Transverse colon (tissue), 4 donors: ENCODE data around the gene ZNF830. TPM values are rescaled to one million over a fixed set of nuclear protein-coding genes. Genes with fewer than 3 reads are reported as not detected.

Source experiments
- DNase-seq: peaks from one replicate; pipeline ENCODE4 v3.0.0-alpha.2; 2019
- H3K27ac ChIP-seq, 4 donors: fragments of 200-600 bp; sonication (generic); 2 replicates each; pipeline ENCODE4 v1.5.1; 2016 to 2018; ENCODE audit warnings: inconsistent platforms in 4 of 4
- H3K27me3 ChIP-seq: fragments of 200-600 bp; sonication (generic); 2 replicates; pipeline ENCODE4 v1.5.1; 2017; ENCODE audit warnings: inconsistent platforms
- H3K36me3 ChIP-seq, 4 donors: fragments of 200-600 bp; sonication (generic); 2 replicates each; pipeline ENCODE4 v1.5.1; 2017 to 2019; ENCODE audit warnings: inconsistent platforms in 4 of 4
- H3K4me1 ChIP-seq, 4 donors: fragments of 200-600 bp; sonication (generic); 2 replicates each; pipeline ENCODE4 v1.5.1; 2017 to 2020; ENCODE audit warnings: inconsistent platforms in 4 of 4
- H3K4me3 ChIP-seq, 4 donors: fragments of 200-600 bp; sonication (generic); 1 replicate in 1 of 4; 2 replicates in 3 of 4; pipeline versions ENCODE4 v1.5.1 to v1.6.1; 2017 to 2019; ENCODE audit warnings: inconsistent platforms in 4 of 4
- H3K9me3 ChIP-seq, 2 donors: fragments of 200-600 bp; sonication (generic); 2 replicates each; pipeline ENCODE4 v1.5.1; 2017 to 2019; ENCODE audit warnings: inconsistent platforms in 2 of 2
- CTCF ChIP-seq, 5 experiments: fragments of 200-600 bp in 3 of 5; fragments of 450-650 bp in 2 of 5; sonication (generic) in 3 of 5; IDR thresholded peaks; 1 replicate in 2 of 5; 2 replicates in 3 of 5; pipeline ENCODE4 v1.5.1; 2016 to 2017; ENCODE audit warnings: antibody characterized with exemption in 5 of 5, inconsistent platforms in 3 of 5, mild to moderate bottlenecking in 2 of 5, moderate library complexity in 1 of 5
- EP300 ChIP-seq: sonication (generic); formaldehyde crosslinking; IDR thresholded peaks from one replicate; pipeline ENCODE4 v1.6.1; 2017; ENCODE audit warnings: antibody characterized with exemption, low read depth
- POLR2A ChIP-seq: fragments of 450-650 bp; IDR thresholded peaks from one replicate; pipeline ENCODE4 v1.6.1; 2016; ENCODE audit warnings: antibody characterized with exemption, mild to moderate bottlenecking, moderate library complexity
- POLR2AphosphoS5 ChIP-seq, 3 donors: sonication (generic); formaldehyde crosslinking; IDR thresholded peaks; one replicate each; pipeline ENCODE4 v1.6.1; 2016; ENCODE audit warnings: antibody characterized with exemption in 3 of 3
- WGBS, 2 donors: methylation state at CpG; one replicate each; pipeline ENCODE4 v1.1.5; 2018; ENCODE audit warnings: low coverage in 1 of 2; 5-methylcytosine and 5-hydroxymethylcytosine counted together
- in situ Hi-C, 4 donors: fragments of 200-750 bp; cut with MboI; loops; one replicate each; pipeline versions ENCODE4 v1.15.0 to v1.15.1; 2017; ENCODE audit warnings: low sequenced_read_pairs in 3 of 4, low pct_ligation_motif_present in 1 of 4, low pct_unique_long_range_greater_than_20kb in 1 of 4
- intact Hi-C: fragments of 100-400 bp; cut with DNase I; formaldehyde crosslinking; loops from one replicate; pipeline ENCODE4 v1.15.1; 2023; ENCODE audit warnings: low total_unique reads
- total RNA-seq, 4 donors: library from RNA; depleted of rRNA; stranded (reverse); fragments of >200 nt; gene quantifications; one replicate each; pipeline ENCODE4 v1.1.0, GENCODE V29; 2016

ZNF830 gene
- total RNA-seq, 4 donors from 2014 or later: 10.9 to 21.7 (median 14.1) TPM

GRCh38 chr17:35006345-35006744 is 45.0 kb downstream of the ZNF830 start:
- H3K4me1 ChIP-seq: peaks cover 0 to 6% (median 2%) of the 10 kb centered on the region in 4 donors
- in situ Hi-C loops: loop anchor here in 1 of 4 donors (10.0 kb wide), 1 partner anchor 58 kb away; the partner anchor contains the start of gene RFFL
- TF ChIP-seq POLR2AphosphoS5 (IDR thresholded peaks at IDR 0.05): peak in 1 of 3 donors; percentile 5
- no peak for TF ChIP-seq CTCF (IDR thresholded peaks at IDR 0.05)
- 95% methylated on average over 4 of the region's 4 CpGs; no CpG with 5 or more reads in 1 of the 2 donors for WGBS, 2 donors
- no peaks in the 10 kb centered on the region for H3K9me3 ChIP-seq
- no peak for DNase-seq
- H3K36me3 ChIP-seq: peaks cover 0 to 16% (median 0%) of the 10 kb centered on the region in 4 donors
- H3K4me3 ChIP-seq: no peak overlapping the region
- no peaks in the 10 kb centered on the region for H3K27me3 ChIP-seq
- H3K27ac ChIP-seq: no peak overlapping the region
- intact Hi-C loops: no loop called here

GRCh38 chr17:35006961-35007360 is 45.6 kb downstream of the ZNF830 start:
- no peaks in the 10 kb centered on the region for H3K27me3 ChIP-seq
- H3K27ac ChIP-seq: no peak overlapping the region
- no peaks in the 10 kb centered on the region for H3K9me3 ChIP-seq
- WGBS, 2 donors: 21% methylated on average over 1 of the region's 1 CpG; no CpG with 5 or more reads in 1 of the 2 donors
- in situ Hi-C loops: loop anchor here in 1 of 4 donors (10.0 kb wide), 1 partner anchor 58 kb away; the partner anchor contains the start of gene RFFL
- DNase-seq: no peak
- TF ChIP-seq POLR2AphosphoS5 (IDR thresholded peaks at IDR 0.05) (no peak), POLR2A (no peak), EP300 (no peak), CTCF (IDR thresholded peaks at IDR 0.05) (no peak)
- intact Hi-C loops: no loop called here
- H3K4me3 ChIP-seq: no peak overlapping the region
- peaks cover 0 to 20% (median 0%) of the 10 kb centered on the region in 4 donors for H3K36me3 ChIP-seq
- peaks cover 0 to 3% (median 0%) of the 10 kb centered on the region in 4 donors for H3K4me1 ChIP-seq

GRCh38 chr17:35010093-35010492 is 48.8 kb downstream of the ZNF830 start:
- H3K36me3 ChIP-seq: peaks cover 0 to 14% (median 2%) of the 10 kb centered on the region in 4 donors
- no peaks in the 10 kb centered on the region for H3K9me3 ChIP-seq
- TF ChIP-seq POLR2AphosphoS5 (IDR thresholded peaks at IDR 0.05): no peak
- no peak for TF ChIP-seq CTCF (IDR thresholded peaks at IDR 0.05)
- no peak for TF ChIP-seq EP300
- no peak for TF ChIP-seq POLR2A
- in situ Hi-C loops: no loop called here
- H3K4me1 ChIP-seq: no peaks in the 10 kb centered on the region
- no peak overlapping the region for H3K4me3 ChIP-seq
- WGBS, 2 donors: 20 to 63% methylated on average over 1 to 3 of the region's 3 CpGs
- intact Hi-C loops: no loop called here
- H3K27me3 ChIP-seq: no peaks in the 10 kb centered on the region
- no peak for DNase-seq
- H3K27ac ChIP-seq: no peak overlapping the region

- Histone ChIP-seq H3K9me3 (no peaks in the 10 kb centered on the region), H3K4me1 (no peaks in the 10 kb centered on the region), H3K36me3 (peaks cover 0 to 26% (median 6%) of the 10 kb centered on the region in 4 donors), H3K27ac (no peak overlapping the region), H3K4me3 (no peak overlapping the region), H3K27me3 (no peaks in the 10 kb centered on the region)
- no peak for DNase-seq
- 86% methylated on average over 5 of the region's 5 CpGs; no CpG with 5 or more reads in 1 of the 2 donors for WGBS, 2 donors
- TF ChIP-seq POLR2AphosphoS5 (IDR thresholded peaks at IDR 0.05) (no peak), EP300 (no peak), POLR2A (no peak), CTCF (IDR thresholded peaks at IDR 0.05) (no peak)
- intact Hi-C loops (no loop called here), in situ Hi-C loops (no loop called here)
These were observed 50.4 kb downstream of the ZNF830 start for GRCh38 chr17:35011671-35012216.

Other genes starting within 250 kb of the ZNF830 start
- 1 to 10 TPM in 1 of 4 donors, under 1 TPM in 1, not detected in 2; 0.96 to 1.9 TPM for gene CCT6B, start 80 bp upstream of the ZNF830 start, total RNA-seq
- gene LIG3, start 19.0 kb downstream of the ZNF830 start, total RNA-seq: 10 to 100 TPM in 3 of 4 donors, 1 to 10 TPM in 1; 9.8 to 44.5 (median 23.9) TPM
- 10 to 100 TPM; 40.6 to 75.8 (median 50.7) TPM for gene RFFL, start 102.2 kb downstream of the ZNF830 start, total RNA-seq
- 10 to 100 TPM in 1 of 4 donors, 1 to 10 TPM in 3; 5.6 to 60.3 (median 7.8) TPM for gene RAD51D, start 158.3 kb downstream of the ZNF830 start, total RNA-seq
- gene FNDC8, start 160.1 kb downstream of the ZNF830 start, total RNA-seq: not detected
- gene NLE1, start 180.8 kb downstream of the ZNF830 start, total RNA-seq: 10 to 100 TPM in 1 of 4 donors, 1 to 10 TPM in 3; 4.0 to 13.2 (median 6.9) TPM
- gene UNC45B, start 186.3 kb downstream of the ZNF830 start, total RNA-seq: under 1 TPM in 1 of 4 donors, not detected in 3; 0.14 TPM
- not detected for gene SLC35G3, start 232.9 kb downstream of the ZNF830 start, total RNA-seq